Immature natural killer cell (primary cell): ENCODE results near the gene C1QTNF3. TPM values are rescaled to one million over a fixed set of nuclear protein-coding genes. Genes with fewer than 3 reads are reported as not detected.
A peak's percentile ranks its signal among the peaks of the same experiment; 100 is the strongest.
"Not testable (repeated sequence)": the region's sequence is repeated elsewhere in the genome, so short reads cannot be mapped to it uniquely, and the experiment has no call there.

Experiments used
- DNase-seq, 3 donors: peaks; one replicate each; pipeline ENCODE4 v3.0.0; 2022; ENCODE audit warnings: mixed read lengths in 1 of 3
- H3K27ac Mint-ChIP-seq, 6 donors: one replicate each; pipeline ENCODE4 v1.8.0; 2020; ENCODE audit warnings: mixed read lengths in 6 of 6, mild to moderate bottlenecking in 5 of 6, inconsistent platforms in 4 of 6, moderate library complexity in 3 of 6
- H3K27me3 Mint-ChIP-seq, 3 donors: one replicate each; pipeline ENCODE4 v1.8.0; 2020 to 2021; ENCODE audit warnings: low read depth in 3 of 3, mild to moderate bottlenecking in 3 of 3, mixed read lengths in 3 of 3, moderate library complexity in 3 of 3, inconsistent platforms in 1 of 3
- H3K36me3 Mint-ChIP-seq, 3 donors: one replicate each; pipeline ENCODE4 v1.8.0; 2020; ENCODE audit warnings: mixed read lengths in 3 of 3, inconsistent platforms in 2 of 3, mild to moderate bottlenecking in 2 of 3
- H3K4me1 Mint-ChIP-seq, 2 donors: one replicate each; pipeline ENCODE4 v1.8.0; 2020; ENCODE audit warnings: inconsistent platforms in 2 of 2, mild to moderate bottlenecking in 2 of 2, mixed read lengths in 2 of 2, moderate library complexity in 1 of 2
- H3K4me3 Mint-ChIP-seq, 5 donors: one replicate each; pipeline ENCODE4 v1.8.0; 2020; ENCODE audit warnings: mild to moderate bottlenecking in 5 of 5, mixed read lengths in 5 of 5, inconsistent platforms in 3 of 5, moderate library complexity in 3 of 5
- H3K9me3 Mint-ChIP-seq, 6 donors: one replicate each; pipeline ENCODE4 v1.8.0; 2020; ENCODE audit warnings: mild to moderate bottlenecking in 6 of 6, mixed read lengths in 6 of 6, inconsistent platforms in 4 of 6, moderate library complexity in 3 of 6
- polyA plus RNA-seq, 3 donors: library from polyadenylated mRNA; unstranded; fragments of 300-500 nt; fragmentation: Illumina TruSeq; gene quantifications; one replicate each; pipeline ENCODE4 v1.2.3, GENCODE V29; 2021

The C1QTNF3 gene, protein sequence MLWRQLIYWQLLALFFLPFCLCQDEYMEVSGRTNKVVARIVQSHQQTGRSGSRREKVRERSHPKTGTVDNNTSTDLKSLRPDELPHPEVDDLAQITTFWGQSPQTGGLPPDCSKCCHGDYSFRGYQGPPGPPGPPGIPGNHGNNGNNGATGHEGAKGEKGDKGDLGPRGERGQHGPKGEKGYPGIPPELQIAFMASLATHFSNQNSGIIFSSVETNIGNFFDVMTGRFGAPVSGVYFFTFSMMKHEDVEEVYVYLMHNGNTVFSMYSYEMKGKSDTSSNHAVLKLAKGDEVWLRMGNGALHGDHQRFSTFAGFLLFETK
- polyA plus RNA-seq = under 1 TPM in 2 of 3 donors, not detected in 1; 0.27 to 0.82 TPM

GRCh38 chr5:34043099-34043876 lies at the start of gene C1QTNF3:
TSS of gene C1QTNF3 (minus strand) at chr5:34043213. CDS start at chr5:34043125, 88 bp downstream.
- H3K36me3 Mint-ChIP-seq = peaks cover 4 to 8% (median 7%) of the 10 kb centered on the region in 3 donors
- DNase-seq = peak; percentile 32 to 44 (median 41)
- H3K4me1 Mint-ChIP-seq = peaks cover 83% of the 10 kb centered on the region in 2 donors
- H3K9me3 Mint-ChIP-seq = no peaks in the 10 kb centered on the region
- H3K4me3 Mint-ChIP-seq = peak within 1 kb of the TSS; percentile 65 to 87 (median 72)
- H3K27me3 Mint-ChIP-seq = peaks cover 0 to 4% (median 1%) of the 10 kb centered on the region in 3 donors
- peak within 1 kb of the TSS; percentile 88 to 97 (median 94) for H3K27ac Mint-ChIP-seq

DNA sequence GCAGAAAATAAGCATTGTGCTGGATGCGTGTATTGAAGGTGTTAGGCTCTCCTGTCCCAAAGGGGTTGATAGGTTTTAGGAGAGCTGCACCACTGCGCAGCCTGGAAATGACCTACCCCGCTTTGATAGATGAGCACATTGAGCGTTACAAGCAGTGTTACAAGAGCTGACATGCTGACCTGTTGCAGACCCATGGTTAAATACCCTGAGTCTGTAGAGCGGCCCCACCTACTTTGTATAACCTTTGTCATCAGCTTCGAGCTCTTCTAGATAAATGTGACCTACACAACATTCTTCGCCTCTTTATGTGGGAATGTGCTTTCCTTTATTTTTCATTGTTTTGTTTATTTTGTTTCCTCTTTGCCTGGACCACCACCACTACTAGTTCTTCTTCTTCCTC lies 48.0 kb upstream of the C1QTNF3 start:
- H3K4me3 Mint-ChIP-seq, H3K9me3 Mint-ChIP-seq, H3K4me1 Mint-ChIP-seq, DNase-seq, H3K27me3 Mint-ChIP-seq, H3K36me3 Mint-ChIP-seq, H3K27ac Mint-ChIP-seq: not testable (repeated sequence)

DNA sequence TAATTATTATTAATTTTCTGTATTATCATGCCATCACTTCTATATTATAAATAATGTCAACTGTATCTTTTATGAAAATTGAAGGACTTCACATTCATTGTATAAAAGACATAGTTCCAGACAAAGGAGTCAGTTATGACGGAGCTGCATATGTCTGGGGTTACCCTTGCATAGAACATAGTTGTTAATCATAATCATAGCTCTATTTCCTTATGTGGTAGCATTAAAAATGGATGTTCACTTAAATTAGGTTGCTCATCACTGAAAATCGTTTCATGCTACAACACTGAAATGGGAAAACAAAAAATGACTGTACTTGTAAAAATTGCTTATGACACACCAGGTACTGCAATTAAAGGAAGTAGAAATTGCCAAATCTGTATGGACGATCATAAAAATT lies 46.8 kb upstream of the C1QTNF3 start:
- not testable (repeated sequence) for H3K4me1 Mint-ChIP-seq, DNase-seq, H3K27me3 Mint-ChIP-seq, H3K9me3 Mint-ChIP-seq, H3K4me3 Mint-ChIP-seq, H3K27ac Mint-ChIP-seq, H3K36me3 Mint-ChIP-seq

DNA sequence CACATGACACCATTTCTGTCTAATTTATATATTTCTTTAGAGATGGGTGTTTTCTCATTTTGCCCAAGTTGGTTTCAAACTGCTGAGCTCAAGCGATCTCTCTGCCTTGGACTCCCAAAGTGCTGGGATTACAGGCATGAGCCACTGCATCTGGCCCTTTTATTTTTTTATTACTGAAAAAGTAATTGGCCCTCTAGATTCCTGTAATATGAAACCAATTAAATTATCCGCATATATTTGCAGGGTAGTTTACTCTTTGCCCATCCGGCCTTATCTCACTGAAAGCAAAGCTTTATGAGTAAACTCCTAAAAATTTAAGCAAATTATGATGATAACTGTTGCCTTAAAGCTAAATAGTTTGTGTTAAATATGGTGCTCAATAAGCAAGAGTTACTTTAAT lies 44.7 kb upstream of the C1QTNF3 start:
- not testable (repeated sequence) for DNase-seq, H3K9me3 Mint-ChIP-seq, H3K4me1 Mint-ChIP-seq, H3K36me3 Mint-ChIP-seq, H3K27me3 Mint-ChIP-seq, H3K27ac Mint-ChIP-seq, H3K4me3 Mint-ChIP-seq

GRCh38 chr5:34083898-34084297 lies 40.9 kb upstream of the C1QTNF3 start:
- H3K27ac Mint-ChIP-seq, H3K9me3 Mint-ChIP-seq, H3K4me3 Mint-ChIP-seq, H3K27me3 Mint-ChIP-seq, DNase-seq, H3K4me1 Mint-ChIP-seq, H3K36me3 Mint-ChIP-seq: not testable (repeated sequence)

- not testable (repeated sequence) for DNase-seq, H3K4me3 Mint-ChIP-seq, H3K27me3 Mint-ChIP-seq, H3K36me3 Mint-ChIP-seq, H3K27ac Mint-ChIP-seq, H3K9me3 Mint-ChIP-seq
- peaks cover 15 to 17% of the 10 kb centered on the region in 2 donors for H3K4me1 Mint-ChIP-seq
These were observed 36.5 kb upstream of the C1QTNF3 start for GRCh38 chr5:34079505-34079904.

DNA sequence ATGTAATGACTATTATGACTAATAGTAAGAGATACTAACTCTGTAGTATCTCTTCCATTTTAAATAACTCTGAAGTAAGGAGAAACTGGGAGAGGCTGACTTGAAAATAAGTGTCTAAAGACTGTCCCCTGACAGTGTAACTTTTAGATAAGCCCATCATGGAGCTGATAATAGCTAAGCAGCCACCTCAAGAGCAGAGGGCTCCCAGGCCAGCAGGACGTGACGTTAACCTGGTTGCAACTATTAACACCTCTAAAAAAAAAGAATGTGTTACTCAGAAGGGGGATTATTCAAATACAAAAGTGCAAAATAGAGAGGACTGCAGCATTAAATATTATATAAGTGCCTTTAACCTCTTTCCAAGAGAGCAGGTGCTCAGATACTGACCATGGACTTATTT lies 34.6 kb upstream of the C1QTNF3 start:
- H3K4me3 Mint-ChIP-seq = peak overlapping the region in 3 of 5 donors; percentile 3 to 57 (median 22)
- H3K27me3 Mint-ChIP-seq, H3K9me3 Mint-ChIP-seq, H3K36me3 Mint-ChIP-seq: not testable (repeated sequence)
- H3K27ac Mint-ChIP-seq = peak overlapping the region; percentile 29 to 83 (median 77)
- H3K4me1 Mint-ChIP-seq = peaks cover 15 to 17% of the 10 kb centered on the region in 2 donors
- DNase-seq = peak; percentile 43 to 55 (median 45)

DNA sequence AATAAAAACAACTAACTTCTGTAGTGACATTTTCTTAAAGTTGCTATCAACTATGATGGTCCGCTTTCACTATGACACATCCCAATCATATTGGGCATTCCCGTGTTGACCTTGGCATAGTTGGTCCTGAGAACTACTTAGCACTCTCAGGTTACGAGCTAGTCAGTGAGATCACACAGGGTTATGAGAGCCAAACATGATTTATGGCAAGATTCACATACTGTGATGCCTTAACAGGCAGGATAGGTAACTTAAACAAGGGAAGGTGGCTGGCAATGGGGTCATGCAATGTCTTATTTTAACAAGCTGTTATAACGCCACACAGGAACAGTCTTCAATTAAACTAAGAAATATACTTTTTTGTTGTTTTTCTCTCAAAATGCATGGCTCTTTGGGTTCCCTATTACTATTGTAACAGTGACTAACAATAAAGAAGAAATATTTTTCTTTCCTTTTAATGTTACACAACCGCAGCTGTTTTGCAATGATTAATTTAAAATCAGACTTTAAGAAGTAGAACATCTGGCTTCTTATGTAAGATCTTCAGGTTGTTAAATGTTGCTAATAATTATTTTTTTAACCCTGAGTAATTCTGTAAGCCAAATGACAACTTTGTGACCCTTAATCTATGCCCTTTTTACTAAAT lies 33.8 kb upstream of the C1QTNF3 start:
- H3K4me1 Mint-ChIP-seq = peaks cover 15 to 17% of the 10 kb centered on the region in 2 donors
- peak overlapping the region in 4 of 6 donors; percentile 24 to 79 (median 52) for H3K27ac Mint-ChIP-seq
- not testable (repeated sequence) for H3K36me3 Mint-ChIP-seq, DNase-seq, H3K27me3 Mint-ChIP-seq, H3K4me3 Mint-ChIP-seq, H3K9me3 Mint-ChIP-seq

GRCh38 chr5:34074472-34074871 lies 31.5 kb upstream of the C1QTNF3 start:
- not testable (repeated sequence) for H3K36me3 Mint-ChIP-seq, H3K9me3 Mint-ChIP-seq, DNase-seq, H3K4me3 Mint-ChIP-seq, H3K27me3 Mint-ChIP-seq
- Mint-ChIP-seq H3K27ac (peak overlapping the region in 1 of 6 donors; percentile 41), H3K4me1 (peaks cover 15 to 17% of the 10 kb centered on the region in 2 donors)

DNA sequence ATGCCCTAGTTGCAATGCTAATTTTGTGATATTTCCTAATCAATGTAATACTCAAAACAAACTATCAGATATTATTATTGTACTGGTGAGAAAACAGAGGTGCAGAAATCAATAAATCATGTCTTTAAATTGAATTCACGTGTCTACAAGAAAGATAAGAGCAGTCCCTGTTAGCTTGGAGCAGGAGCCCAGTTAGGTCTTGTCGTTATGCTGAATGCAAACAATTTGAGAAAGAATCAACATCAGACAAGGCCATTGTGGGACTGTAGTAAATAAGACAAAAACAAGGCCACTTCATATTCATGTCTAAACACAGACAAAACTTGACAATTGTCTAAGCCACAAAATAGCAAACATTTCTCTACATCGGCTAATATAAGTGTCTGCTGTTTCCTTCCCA lies 31.1 kb upstream of the C1QTNF3 start:
- Mint-ChIP-seq H3K4me1 (peaks cover 15 to 17% of the 10 kb centered on the region in 2 donors), H3K27ac (peak overlapping the region in 1 of 6 donors; percentile 41)
- not testable (repeated sequence) for DNase-seq, H3K36me3 Mint-ChIP-seq, H3K27me3 Mint-ChIP-seq, H3K9me3 Mint-ChIP-seq, H3K4me3 Mint-ChIP-seq

DNA sequence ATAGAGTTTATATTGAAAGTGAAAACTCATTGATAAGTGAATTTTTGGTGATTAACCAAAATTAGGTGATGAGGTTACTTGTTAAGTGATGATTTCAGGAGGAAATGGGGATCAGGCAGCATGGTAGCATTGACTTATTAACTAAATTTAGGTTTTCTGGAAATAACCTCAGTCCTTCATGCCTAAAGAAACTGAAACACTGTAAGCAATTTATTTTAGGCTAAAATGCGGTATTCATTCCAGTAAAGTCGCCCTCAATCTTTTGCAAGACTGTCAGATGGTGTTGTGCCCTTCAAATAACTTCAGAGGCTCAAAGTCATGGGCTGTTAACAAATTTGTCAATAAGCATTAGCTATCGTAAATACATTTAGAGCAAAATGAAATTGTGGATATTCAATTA lies 27.6 kb upstream of the C1QTNF3 start:
- not testable (repeated sequence) for H3K9me3 Mint-ChIP-seq, H3K4me3 Mint-ChIP-seq, DNase-seq, H3K27me3 Mint-ChIP-seq, H3K4me1 Mint-ChIP-seq, H3K27ac Mint-ChIP-seq
- peaks cover 7 to 16% (median 14%) of the 10 kb centered on the region in 3 donors for H3K36me3 Mint-ChIP-seq

DNA sequence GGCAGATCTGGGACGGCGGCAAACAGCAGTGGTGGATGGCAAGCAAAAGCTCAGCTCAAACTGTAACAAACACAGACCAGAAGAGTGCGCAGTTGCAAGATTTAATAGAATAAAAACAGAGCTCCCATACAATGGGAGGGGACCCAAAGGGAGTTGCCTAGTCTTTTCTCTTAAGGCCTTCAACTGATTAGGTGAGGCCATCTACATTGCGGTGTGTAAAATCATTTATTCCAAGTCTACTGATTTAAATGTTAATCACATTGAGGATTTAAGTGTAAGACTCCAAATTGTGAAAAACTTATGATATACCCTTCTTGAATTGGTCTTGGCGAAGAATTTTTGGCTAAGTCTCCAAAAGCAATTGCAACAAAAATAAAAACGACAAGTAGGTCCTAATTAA lies 21.6 kb upstream of the C1QTNF3 start:
- Mint-ChIP-seq H3K4me3 (no peak overlapping the region), H3K4me1 (no peaks in the 10 kb centered on the region), H3K36me3 (peaks cover 32 to 51% (median 43%) of the 10 kb centered on the region in 3 donors), H3K9me3 (peaks cover 0 to 6% (median 5%) of the 10 kb centered on the region in 6 donors), H3K27me3 (peaks cover 0 to 3% (median 0%) of the 10 kb centered on the region in 3 donors), H3K27ac (no peak overlapping the region)
- no peak for DNase-seq

- Mint-ChIP-seq H3K4me3 (no peak overlapping the region), H3K9me3 (peaks cover 0 to 8% (median 5%) of the 10 kb centered on the region in 6 donors), H3K4me1 (peaks cover 2 to 6% of the 10 kb centered on the region in 2 donors), H3K27ac (peak overlapping the region in 2 of 6 donors; percentile 51 to 53), H3K36me3 (peaks cover 32 to 50% (median 45%) of the 10 kb centered on the region in 3 donors), H3K27me3 (peaks cover 0 to 3% (median 0%) of the 10 kb centered on the region in 3 donors)
- no peak for DNase-seq
These were observed 19.4 kb upstream of the C1QTNF3 start for GRCh38 chr5:34062419-34062818.

DNA sequence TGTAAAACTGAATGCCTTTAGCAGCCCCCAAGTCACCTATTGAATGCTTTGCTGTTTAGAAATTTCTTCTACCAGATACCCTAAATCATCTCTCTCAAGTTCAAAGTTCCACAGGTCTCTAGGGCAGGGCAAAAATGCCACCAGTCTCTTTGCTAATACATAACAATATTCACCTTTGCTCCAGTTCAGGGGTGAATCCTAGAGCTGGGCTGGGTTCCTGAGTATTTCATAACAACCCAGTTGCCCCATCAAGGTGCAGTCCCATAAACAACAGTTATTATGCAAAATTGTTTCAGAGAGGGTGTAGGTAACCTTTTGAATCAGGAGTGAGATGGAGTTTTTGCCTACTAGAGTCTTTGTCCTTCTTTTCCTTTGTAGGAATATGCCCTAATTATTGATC lies 19.0 kb upstream of the C1QTNF3 start:
- H3K36me3 Mint-ChIP-seq = peaks cover 28 to 46% (median 41%) of the 10 kb centered on the region in 3 donors
- peaks cover 0 to 5% (median 3%) of the 10 kb centered on the region in 6 donors for H3K9me3 Mint-ChIP-seq
- peak overlapping the region in 2 of 6 donors; percentile 51 to 53 for H3K27ac Mint-ChIP-seq

More for the DNA sequence above, 19.0 kb upstream of the C1QTNF3 start:
- Mint-ChIP-seq H3K4me3 (no peak overlapping the region), H3K4me1 (peaks cover 7 to 10% of the 10 kb centered on the region in 2 donors), H3K27me3 (peaks cover 0 to 3% (median 0%) of the 10 kb centered on the region in 3 donors)
- DNase-seq = no peak
